HG03571 (cell line): Measurements from ENCODE around the gene NPAS1.
"Not testable (repeated sequence)": the region's sequence is repeated elsewhere in the genome, so short reads cannot be mapped to it uniquely, and the experiment has no call there.

Experiments
- ATAC-seq: cut with Tn5 transposase; IDR thresholded peaks from one replicate; pipeline ENCODE4 v1.9.1; 2021; ENCODE audit not compliant: unreplicated experiment

NPAS1 gene

DNA sequence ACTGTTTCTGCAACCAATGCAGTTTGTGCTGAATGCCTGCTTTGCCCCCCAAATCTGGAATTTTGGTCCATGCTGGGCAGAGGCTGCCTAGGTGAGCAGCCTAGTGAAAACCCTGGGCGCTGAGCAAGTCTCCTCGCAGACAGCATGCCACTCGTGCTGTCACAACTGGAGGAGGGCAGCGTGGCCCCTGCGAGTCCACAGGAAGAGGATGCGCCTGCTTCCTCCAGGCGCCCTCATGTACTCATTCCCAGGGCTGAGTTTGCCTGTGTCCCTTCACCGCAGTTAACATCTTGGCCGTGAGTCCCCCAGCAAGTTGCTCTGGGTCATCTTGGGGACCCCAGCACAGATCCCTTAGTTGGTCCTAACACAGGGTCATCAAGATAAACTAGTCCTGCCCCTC, 55.0 kb downstream of the NPAS1 start:
- ATAC-seq, result no peak

DNA sequence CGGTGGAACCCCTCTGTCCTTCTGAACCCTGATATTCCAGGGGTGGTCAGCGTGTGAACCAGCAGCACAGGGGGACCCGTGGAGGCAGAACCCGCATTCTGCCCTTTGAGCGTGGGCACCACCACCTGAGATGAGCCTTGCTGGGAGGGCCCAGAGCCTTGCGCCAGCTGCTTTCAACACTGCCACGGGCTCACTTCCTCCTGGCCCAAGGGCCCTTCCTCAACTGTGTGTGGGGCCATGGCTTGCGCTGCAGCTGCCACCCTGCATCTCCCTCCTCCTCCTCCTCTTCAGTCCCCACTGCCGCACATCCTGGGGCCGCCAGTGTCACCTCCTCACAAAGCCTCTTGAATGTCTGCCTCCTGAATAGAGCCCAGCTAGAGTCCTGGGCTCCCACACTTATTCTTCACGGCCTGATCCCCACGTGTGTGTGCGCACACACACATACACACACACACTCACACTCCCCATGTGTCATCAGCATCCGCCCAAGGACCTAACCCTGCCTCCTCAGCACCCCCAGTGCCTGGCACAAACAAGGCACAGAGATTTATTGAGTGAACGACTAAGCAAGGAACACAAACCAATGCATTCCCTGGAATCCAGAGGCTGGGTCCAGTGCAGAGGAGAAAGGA, 55.7 kb downstream of the NPAS1 start:
- no peak for ATAC-seq

GRCh38 chr19:47075941-47076340, 56.3 kb downstream of the NPAS1 start:
- no peak for ATAC-seq

GRCh38 chr19:47078351-47078750, 58.7 kb downstream of the NPAS1 start:
- ATAC-seq, result not testable (repeated sequence)

- ATAC-seq, result no peak
Observed at GRCh38 chr19:47081095-47081494, 61.5 kb downstream of the NPAS1 start.

- no peak for ATAC-seq
Observed at GRCh38 chr19:47082493-47082892, 62.9 kb downstream of the NPAS1 start.

DNA sequence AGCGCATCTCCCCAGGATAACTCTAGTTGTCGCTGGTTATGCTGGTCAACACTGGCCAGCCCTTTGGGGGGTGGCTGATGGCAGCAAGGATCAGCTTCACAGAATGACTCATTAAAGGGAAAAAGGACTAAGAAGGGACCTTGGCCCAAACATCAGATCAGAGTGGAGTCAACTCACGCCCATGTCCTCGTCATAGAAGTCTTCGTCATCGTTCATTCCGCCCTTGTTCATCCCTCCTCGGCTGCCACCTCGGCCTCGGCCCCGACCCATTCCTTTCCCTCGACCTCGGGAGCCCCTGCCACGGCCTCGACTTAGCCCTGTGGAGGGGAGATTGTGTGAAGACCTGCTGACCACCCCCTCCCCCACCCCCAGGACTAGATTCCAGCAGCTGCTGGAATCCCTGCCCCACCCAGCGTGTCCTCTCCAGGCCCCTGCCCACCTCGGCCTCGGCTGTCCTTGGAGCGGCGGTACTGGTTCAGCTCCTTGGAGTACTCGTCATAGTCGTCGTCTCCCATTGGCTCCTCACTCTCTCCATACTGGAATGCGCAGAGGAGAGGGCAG, 65.3 kb downstream of the NPAS1 start:
- ATAC-seq, result no peak

DNA sequence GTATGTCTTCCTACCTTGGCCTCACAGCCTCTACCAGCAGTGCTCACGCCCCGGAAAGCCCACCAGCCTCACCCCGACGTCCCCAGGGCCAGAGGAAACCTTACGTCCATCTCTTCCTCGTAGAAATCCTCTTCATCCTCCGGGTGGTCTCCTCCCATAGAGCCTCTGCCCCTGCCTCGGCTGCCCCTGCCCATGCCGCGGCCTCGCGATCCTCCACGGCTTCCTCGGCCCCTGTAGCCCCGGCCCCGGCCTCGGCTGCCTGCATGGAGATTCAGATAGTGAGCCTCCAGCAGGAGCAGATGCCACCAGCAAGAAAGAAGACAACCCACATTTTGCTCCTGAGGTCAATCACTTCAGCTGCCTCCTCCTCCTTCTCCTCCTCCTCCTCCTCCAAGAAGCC, 66.6 kb downstream of the NPAS1 start:
- no peak for ATAC-seq

DNA sequence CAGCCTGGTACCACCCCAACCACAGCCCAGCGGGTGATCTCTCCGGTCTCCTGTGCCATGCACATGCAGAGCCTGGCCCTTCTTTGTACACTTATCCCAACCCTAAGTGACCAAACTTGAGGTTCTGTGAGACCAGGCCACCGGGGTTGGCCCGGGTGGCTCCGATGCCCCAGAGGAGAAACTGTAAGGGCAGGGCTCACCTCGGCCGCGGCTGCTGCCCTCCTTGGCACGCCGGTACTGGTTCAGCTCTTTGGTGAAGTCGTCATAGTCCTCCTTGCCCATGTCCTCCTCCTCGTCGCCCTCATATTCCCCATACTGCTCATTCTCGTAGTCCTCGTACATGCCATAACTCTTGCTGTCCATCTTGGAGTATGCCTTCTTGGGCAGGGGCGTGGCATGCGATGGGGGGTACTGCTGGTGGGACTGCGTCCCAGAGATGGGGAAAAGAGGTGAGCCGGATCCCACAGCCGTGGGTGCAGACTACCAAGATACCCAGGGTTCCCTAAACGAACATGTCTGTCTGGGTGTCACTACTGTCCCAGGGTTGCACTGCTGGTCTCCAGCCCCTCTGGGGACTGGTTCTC, 70.2 kb downstream of the NPAS1 start:
- no peak for ATAC-seq

- no peak for ATAC-seq
Observed at GRCh38 chr19:47093254-47093653, 73.6 kb downstream of the NPAS1 start.

DNA sequence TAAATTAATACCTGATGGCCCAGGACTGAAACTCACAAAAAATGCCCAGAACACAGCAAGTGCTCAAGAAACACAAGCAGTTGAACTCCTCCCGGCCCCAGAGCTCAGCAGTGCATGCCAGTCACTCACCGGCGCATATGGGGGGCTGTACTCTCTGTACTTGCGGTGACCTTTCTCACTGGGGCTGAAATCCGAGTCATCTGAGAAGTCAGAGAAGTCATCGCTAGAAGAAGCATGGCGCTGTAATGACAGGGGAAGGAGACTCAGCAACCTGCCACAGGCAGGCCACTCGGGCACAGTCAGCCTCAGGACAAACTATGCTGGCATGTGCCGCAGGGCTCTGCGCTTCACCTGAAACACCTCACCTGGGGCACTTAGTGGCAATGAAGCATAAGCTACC, 74.2 kb downstream of the NPAS1 start:
- peak; percentile 60 for ATAC-seq

- no peak for ATAC-seq
Observed at GRCh38 chr19:47094557-47095475, 75.2 kb downstream of the NPAS1 start.
